WTC11 (cell line): ENCODE measurements around the gene ID3.

ENCODE experiments used
- CDX4 ChIP-seq: fragments of 250-450 bp; sonication (Bioruptor Pico); IDR thresholded peaks from 2 replicates; pipeline ENCODE4 v1.9.0; 2021; ENCODE audit warnings: moderate library complexity, mild to moderate bottlenecking, inconsistent platforms, borderline replicate concordance
- CREM ChIP-seq: sonication (generic); formaldehyde crosslinking; IDR thresholded peaks from 2 replicates; pipeline ENCODE4 v1.8.1; 2022; ENCODE audit warnings: mild to moderate bottlenecking, missing genetic modification reagents, moderate library complexity
- CTCF ChIP-seq: fragments of 200-600 bp; IDR thresholded peaks from 2 replicates; pipeline ENCODE4 v1.8.0; 2022; ENCODE audit warnings: antibody characterized with exemption
- EMX1 ChIP-seq: fragments of 250-450 bp; sonication (Bioruptor Pico); IDR thresholded peaks from 2 replicates; pipeline ENCODE4 v1.8.0; 2021; ENCODE audit warnings: mild to moderate bottlenecking
- JUN ChIP-seq: sonication (generic); formaldehyde crosslinking; IDR thresholded peaks from 2 replicates; pipeline ENCODE4 v1.8.0; 2023; ENCODE audit warnings: mild to moderate bottlenecking, missing genetic modification reagents
- KAT7 ChIP-seq: sonication (generic); formaldehyde crosslinking; IDR thresholded peaks from 2 replicates; pipeline ENCODE4 v1.8.1; 2023; ENCODE audit warnings: missing genetic modification reagents, mild to moderate bottlenecking, borderline replicate concordance
- NR2C2 ChIP-seq: sonication (generic); formaldehyde crosslinking; IDR thresholded peaks from 2 replicates; pipeline ENCODE4 v1.8.0; 2022; ENCODE audit warnings: mild to moderate bottlenecking, missing genetic modification reagents
- PREB ChIP-seq: sonication (generic); formaldehyde crosslinking; IDR thresholded peaks from 2 replicates; pipeline ENCODE4 v1.8.1; 2022; ENCODE audit warnings: mild to moderate bottlenecking, missing genetic modification reagents, moderate library complexity, borderline replicate concordance
- TCF7 ChIP-seq: sonication (generic); formaldehyde crosslinking; IDR thresholded peaks from 2 replicates; pipeline ENCODE4 v1.8.0; 2022; ENCODE audit warnings: mild to moderate bottlenecking, low read depth, missing genetic modification reagents, moderate library complexity
- USF2 ChIP-seq: sonication (generic); formaldehyde crosslinking; IDR thresholded peaks from 2 replicates; pipeline ENCODE4 v1.8.1; 2023; ENCODE audit warnings: mild to moderate bottlenecking, missing genetic modification reagents, moderate library complexity

GRCh38 chr1:23559985-23560741, 862 bp upstream of the ID3 start:
- TF ChIP-seq USF2 (CRISPR knock-in tag) (no peak), CTCF (no peak), CDX4 (CRISPR knock-in tag) (no peak), JUN (CRISPR knock-in tag) (no peak), PREB (CRISPR knock-in tag) (no peak), CREM (CRISPR knock-in tag) (no peak), NR2C2 (CRISPR knock-in tag) (no peak), TCF7 (CRISPR knock-in tag) (no peak), EMX1 (CRISPR knock-in tag) (no peak), KAT7 (CRISPR knock-in tag) (no peak)
